Measurements from ENCODE around the gene AUTS2. TPM values are rescaled to one million over a fixed set of nuclear protein-coding genes. Genes with fewer than 3 reads are reported as not detected.

Gene AUTS2
- total RNA-seq, 1 donor from 2014 or later = 94.1 TPM

GRCh38 chr7:69814421-69814962 lies 216.2 kb downstream of the AUTS2 start:
- Mint-ChIP-seq H3K36me3 (no peaks in the 10 kb centered on the region), H3K4me1 (ENCODE audit: unreplicated experiment) (peaks cover 72% of the 10 kb centered on the region), H3K27me3 (no peaks in the 10 kb centered on the region), H3K27ac (no peak overlapping the region), H3K9me3 (peaks cover 5% of the 10 kb centered on the region), H3K4me3 (no peak overlapping the region)
- no peak for TF ChIP-seq CTCF (conservative IDR thresholded peaks at IDR 0.05)
- no peak for DNase-seq (ENCODE audit: extremely low spot score, unreplicated experiment)

GRCh38 chr7:69816501-69816900 lies 218.2 kb downstream of the AUTS2 start:
- no peaks in the 10 kb centered on the region for H3K27me3 Mint-ChIP-seq
- H3K4me1 Mint-ChIP-seq (ENCODE audit: unreplicated experiment) = peaks cover 68% of the 10 kb centered on the region
- H3K27ac Mint-ChIP-seq = no peak overlapping the region
- TF ChIP-seq CTCF (conservative IDR thresholded peaks at IDR 0.05) = no peak
- H3K4me3 Mint-ChIP-seq = no peak overlapping the region
- H3K36me3 Mint-ChIP-seq = no peaks in the 10 kb centered on the region
- no peak for DNase-seq (ENCODE audit: extremely low spot score, unreplicated experiment)
- peaks cover 2% of the 10 kb centered on the region for H3K9me3 Mint-ChIP-seq

GRCh38 chr7:69817121-69817520 lies 218.8 kb downstream of the AUTS2 start:
- TF ChIP-seq CTCF (conservative IDR thresholded peaks at IDR 0.05) = no peak
- Mint-ChIP-seq H3K36me3 (peaks cover 4% of the 10 kb centered on the region), H3K27me3 (no peaks in the 10 kb centered on the region), H3K4me1 (ENCODE audit: unreplicated experiment) (peaks cover 66% of the 10 kb centered on the region), H3K27ac (no peak overlapping the region), H3K9me3 (no peaks in the 10 kb centered on the region), H3K4me3 (no peak overlapping the region)
- no peak for DNase-seq (ENCODE audit: extremely low spot score, unreplicated experiment)

- Mint-ChIP-seq H3K4me3 (no peak overlapping the region), H3K9me3 (no peaks in the 10 kb centered on the region), H3K4me1 (ENCODE audit: unreplicated experiment) (peaks cover 66% of the 10 kb centered on the region), H3K27me3 (no peaks in the 10 kb centered on the region), H3K36me3 (peaks cover 9% of the 10 kb centered on the region), H3K27ac (no peak overlapping the region)
- DNase-seq (ENCODE audit: extremely low spot score, unreplicated experiment) = no peak
- no peak for TF ChIP-seq CTCF (conservative IDR thresholded peaks at IDR 0.05)
These were observed 219.8 kb downstream of the AUTS2 start for GRCh38 chr7:69817841-69818635.

GRCh38 chr7:69818636-69819332 lies 220.5 kb downstream of the AUTS2 start:
- no peak overlapping the region for H3K4me3 Mint-ChIP-seq
- no peaks in the 10 kb centered on the region for H3K27me3 Mint-ChIP-seq
- H3K36me3 Mint-ChIP-seq = peaks cover 9% of the 10 kb centered on the region
- H3K27ac Mint-ChIP-seq = no peak overlapping the region
- no peak for DNase-seq (ENCODE audit: extremely low spot score, unreplicated experiment)
- peaks cover 67% of the 10 kb centered on the region for H3K4me1 Mint-ChIP-seq (ENCODE audit: unreplicated experiment)
- no peak for TF ChIP-seq CTCF (conservative IDR thresholded peaks at IDR 0.05)
- no peaks in the 10 kb centered on the region for H3K9me3 Mint-ChIP-seq
